Measurements from ENCODE around the gene LYSMD3.
"Not testable (repeated sequence)": the region's sequence is repeated elsewhere in the genome, so short reads cannot be mapped to it uniquely, and the experiment has no call there.

Gene LYSMD3

DNA sequence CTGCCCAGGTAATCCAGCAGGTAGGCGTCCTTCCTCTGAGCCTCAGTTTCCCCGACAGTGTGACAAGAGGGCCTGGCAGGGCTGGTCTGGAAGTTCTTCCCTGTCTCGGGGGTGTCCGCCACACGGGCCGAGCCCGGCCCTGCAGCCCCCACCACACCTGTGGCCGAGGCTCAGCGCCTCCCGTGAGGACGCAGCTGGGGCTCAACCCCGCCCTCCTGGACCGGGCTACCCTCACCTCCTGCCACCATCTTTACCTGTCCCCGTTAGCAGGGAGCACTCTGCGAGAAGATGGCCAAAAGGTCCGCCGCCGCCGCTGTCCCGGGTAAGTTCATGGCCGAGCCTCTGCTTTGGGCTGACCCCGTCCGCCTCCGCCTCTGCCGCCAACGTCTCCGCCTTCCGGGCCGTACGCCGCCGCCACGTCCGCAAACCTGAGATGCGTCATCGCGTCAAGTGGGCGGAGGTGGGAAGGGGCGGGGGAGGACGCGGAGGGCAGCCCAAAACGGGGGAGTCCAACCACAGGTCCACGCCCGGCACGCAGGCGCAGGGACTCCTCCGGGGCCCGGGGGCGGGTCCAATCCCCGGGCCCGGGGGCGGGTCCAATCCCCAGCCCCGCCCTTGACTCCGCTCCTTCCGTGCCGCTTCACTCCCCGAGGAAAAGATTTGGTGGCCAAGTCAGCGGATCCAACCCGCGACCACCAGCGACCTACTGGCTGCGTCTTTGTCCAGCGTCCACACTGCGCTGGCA lies at the start of gene LYSMD3:
TSS of gene LYSMD3 (minus strand) at position 391 of the 745 bp plus-strand sequence. CDS start 4,295 bp downstream, outside the sequence.
- DNase-seq (ENCODE audit: low read depth): peak; percentile 96

DNA sequence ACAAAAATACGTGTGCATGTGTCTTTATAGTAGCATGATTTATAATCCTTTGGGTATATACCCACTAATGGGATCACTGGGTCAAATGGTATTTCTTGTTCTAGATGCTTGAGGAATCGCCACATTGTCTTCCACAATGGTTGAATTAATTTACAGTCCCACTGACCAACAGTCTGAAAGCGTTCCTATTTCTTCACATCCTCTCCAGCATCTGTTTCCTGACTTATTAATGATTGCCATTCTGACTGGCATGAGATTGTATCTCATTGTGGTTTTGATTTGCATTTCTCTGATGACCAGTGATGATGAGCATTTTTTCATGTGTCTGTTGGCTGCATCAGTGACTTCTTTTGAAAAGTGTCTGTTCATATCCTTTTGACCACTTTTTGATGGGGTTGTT lies 47.2 kb upstream of the LYSMD3 start:
- DNase-seq (ENCODE audit: low read depth): not testable (repeated sequence)

DNA sequence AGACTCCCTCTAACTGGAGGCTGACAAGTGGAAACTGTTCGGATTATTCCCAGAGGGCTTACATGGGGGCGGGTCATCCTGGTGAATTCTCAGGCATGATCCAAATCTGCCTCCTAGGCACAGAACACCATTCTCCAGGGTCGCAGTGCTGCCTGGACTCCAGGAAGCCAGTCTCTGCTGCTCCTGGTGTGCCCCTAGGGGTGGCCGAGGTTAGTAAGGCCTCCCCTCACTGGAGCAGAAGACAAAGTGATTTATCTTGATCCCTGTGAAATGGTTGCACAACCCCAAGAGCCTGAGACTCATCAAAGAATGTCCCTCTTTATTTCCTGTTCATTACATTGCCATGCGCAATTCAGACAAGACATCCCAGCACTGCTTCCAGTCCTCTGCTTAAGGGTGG lies 46.3 kb upstream of the LYSMD3 start:
- DNase-seq (ENCODE audit: low read depth): no peak

DNA sequence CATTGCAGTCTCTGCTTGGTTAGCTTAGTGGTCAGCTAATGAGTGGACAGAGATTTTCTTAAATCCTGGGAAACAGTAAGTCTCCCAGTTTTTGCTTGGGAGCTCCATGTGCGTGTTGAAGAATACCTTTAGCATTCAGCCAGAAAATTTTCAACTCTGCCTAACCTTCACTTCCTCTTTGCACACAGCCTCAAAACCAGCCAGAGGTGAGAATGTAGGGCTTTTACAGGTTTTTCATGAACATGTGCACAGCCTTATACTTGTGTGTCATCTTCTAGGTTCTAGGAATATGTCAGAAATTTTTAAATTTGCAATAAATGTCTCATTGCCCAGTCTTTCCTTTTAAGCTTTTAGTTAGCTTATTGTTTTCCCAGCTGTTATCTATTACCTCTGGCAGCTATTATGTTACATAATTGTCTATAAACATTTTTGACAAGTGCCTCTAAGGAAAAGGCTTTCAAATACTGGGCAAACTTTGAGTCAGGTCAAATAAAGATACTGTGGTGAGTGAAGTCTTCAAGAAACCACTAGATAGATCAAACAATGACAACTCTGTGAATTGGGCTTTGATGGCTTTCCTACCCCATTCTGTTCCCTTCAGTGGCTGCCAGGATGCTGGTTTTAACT lies 41.9 kb upstream of the LYSMD3 start:
- no peak for DNase-seq (ENCODE audit: low read depth)

DNA sequence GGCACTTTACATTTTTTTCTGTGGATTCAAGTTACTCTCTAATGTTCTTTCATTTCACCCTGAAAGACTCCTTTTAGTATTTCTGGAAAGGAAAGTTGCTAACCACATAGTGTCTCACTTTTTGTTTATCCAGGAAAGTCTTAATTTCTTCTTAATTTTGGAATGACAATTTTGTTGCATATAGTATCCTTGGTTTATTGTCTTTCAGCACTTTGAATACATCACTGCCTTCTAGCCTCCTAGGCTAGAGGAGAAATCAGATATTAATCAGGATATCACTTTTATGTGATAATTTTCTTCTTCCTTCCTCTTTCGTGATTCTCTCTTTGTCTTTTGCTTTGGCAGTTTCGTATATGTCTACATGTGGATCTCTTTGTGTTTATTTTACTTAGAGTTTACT lies 40.6 kb upstream of the LYSMD3 start:
- DNase-seq (ENCODE audit: low read depth): no peak

DNA sequence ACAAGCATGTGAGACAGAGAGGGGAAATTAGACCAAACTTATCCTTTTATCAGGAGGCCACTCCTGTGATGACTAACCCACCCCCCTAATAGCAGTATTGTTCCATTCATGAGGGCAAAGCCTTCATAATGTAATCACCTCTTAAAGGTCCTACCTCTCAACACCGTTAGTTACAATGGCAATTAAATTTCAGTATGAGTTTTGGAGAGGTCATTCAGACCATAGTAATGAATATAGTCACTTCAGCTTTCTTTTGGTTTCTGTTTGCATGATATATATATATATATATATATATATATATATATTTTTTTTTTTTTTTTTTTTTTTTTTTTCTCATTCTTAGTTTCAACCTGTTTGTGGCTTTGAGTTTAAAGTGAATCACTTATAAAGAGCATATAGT lies 39.7 kb upstream of the LYSMD3 start:
- DNase-seq (ENCODE audit: low read depth): no peak

DNA sequence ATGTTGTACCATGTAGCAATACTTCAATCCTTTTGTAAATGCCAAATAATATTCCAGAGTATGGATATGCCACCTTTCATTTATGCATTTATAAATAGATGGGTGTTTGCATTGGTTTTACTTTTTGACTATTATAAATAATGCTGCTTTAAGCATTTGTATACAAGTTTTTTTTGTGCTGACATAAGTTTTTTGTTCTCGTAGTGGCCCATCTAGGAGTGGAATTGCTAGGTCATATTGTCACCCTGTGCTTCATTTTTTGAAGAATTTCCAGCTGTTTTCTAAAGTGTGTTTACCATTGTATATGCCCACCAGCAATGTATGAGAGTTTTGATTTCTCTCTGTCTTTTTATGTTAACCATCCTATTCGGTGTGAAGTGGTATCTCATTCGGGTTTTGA lies 36.1 kb upstream of the LYSMD3 start:
- no peak for DNase-seq (ENCODE audit: low read depth)

DNA sequence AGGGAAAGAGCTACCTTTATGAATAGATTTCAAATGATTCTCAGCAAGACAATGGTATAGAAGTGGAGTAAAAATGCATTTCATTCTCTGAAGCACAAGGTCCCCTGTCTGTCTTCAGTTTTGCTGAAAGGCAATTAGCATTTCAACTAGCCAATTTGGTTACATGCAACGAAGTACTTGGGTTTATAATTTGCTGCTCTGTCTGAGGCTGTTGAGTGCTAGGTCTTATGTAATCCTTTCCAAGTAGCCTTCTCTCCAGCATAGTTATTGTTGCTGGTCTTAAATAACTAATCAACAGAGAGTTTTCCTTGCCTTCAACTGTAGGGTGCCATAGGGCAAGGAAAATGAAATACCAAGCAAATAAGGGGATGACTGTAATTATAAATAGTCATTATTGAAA lies 33.7 kb upstream of the LYSMD3 start:
- no peak for DNase-seq (ENCODE audit: low read depth)

DNA sequence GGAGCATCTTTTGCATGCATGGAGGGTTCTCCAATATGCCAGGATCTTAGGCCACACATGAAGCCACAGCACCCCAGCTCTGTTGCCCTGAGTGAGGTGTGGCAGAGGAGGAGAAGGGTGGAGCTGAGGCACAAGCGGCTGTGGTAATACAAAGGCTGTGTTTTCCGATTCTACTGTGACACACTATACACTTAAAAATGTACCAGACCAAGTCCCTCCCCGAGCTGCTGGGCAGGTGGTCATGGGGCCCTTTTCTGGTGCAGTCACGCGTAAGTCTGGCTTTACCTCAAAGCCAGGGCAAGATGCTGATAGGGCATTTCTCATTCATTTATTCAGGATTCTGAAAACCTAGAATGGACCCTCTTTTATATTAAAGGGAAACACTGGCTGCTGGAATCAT lies 33.0 kb upstream of the LYSMD3 start:
- DNase-seq (ENCODE audit: low read depth): no peak

DNA sequence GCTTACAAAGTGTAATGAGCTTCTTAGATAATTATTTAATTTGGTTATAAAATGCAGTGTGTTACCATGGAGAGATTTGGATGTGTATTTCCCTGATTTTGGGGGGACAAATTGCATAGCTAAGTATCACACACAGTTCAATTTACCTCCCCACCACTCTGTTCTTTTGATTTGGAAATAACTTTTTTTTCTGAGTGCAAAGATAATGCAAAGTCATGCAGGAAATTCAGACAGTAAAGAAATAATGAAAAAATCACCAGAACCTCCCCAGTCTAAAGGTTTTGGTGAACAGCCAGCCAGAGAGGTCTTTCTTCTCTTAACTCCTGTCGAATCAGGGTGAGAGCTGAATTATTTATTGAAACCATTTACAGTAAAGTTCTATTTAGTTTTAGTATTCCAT lies 32.4 kb upstream of the LYSMD3 start:
- DNase-seq (ENCODE audit: low read depth): no peak

DNA sequence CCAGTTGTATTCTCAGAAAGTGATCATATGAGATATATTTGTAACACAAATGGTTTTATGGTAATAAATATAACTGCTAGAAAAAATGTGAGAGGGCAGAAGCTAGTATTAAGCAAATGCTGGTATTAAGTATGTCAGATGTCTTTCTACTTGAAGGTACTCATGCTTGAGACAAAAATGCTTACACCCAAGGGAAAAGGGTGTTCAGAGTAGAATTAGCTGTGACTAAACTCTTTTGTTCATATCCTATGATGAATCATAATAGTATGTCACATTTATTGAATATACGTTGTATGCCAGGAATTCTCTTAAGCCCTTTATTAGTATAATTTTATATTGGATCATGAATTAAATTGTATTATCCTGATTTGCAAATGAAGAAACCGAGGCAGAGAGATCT lies 31.4 kb upstream of the LYSMD3 start:
- no peak for DNase-seq (ENCODE audit: low read depth)

DNA sequence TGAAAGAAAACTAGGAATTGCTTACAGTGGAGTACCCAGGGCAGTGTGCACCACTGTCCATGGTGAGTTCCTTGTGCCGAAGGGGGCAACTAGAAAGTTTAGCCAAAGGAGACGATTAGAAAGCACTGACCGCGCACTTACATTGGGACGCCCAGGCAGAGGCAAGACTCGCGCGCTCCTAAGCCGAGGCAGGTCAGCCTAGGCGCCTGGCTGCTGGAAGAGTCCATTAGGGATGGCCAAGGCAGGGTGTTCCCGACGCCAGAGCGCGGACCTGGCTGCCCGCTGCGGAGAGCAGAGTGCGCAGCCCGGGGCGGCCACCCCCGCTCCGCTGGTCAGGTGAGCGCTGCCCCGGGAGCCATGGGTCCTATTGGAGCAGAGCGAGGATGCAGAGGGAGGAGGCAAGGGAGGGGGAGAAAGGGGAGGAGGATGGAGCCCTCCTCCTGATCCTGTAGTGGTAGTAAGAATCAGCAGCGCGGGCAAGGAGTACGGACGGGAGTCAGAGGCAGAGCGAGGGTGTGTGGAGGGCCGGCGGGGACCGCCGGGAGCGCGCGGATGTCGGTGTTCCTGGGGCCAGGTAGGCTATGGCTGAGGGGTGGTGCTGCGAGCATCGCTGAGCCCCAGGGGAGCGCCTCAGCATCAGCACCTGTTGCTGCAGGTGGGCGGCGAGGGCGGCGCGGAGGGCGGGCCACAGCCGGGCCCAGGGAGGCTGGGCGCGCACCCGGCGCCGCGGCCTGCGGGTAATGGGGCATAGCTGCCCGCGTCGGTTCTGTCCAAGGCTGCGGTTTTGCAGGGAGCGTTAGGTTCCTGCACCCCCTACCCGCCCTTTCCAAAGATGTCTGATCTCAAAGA lies 29.2 kb upstream of the LYSMD3 start, which contains the start of gene ADGRV1:
TSS of gene ADGRV1 (plus strand) at position 454 of the 849 bp plus-strand sequence. CDS start at position 553, 99 bp downstream.
- DNase-seq (ENCODE audit: low read depth): no peak

DNA sequence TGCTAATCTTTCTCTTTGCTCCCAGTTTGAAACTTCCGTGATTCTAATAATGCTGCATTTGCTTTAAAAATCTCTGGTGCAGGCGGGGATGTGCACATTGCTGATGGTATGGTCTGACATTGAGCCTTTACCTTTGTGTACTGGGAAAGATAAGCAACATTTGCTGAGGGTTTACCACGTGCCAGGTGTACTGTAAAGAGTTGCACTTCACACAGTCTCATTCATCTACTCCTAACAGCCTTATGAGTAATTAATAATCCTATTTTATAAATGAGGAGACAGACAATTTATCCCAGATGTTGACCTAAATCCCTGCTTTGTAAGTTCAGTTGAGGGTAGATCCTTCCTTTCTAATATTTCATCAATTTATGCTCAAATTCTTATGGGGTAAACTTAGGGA lies 28.5 kb upstream of the LYSMD3 start:
- no peak for DNase-seq (ENCODE audit: low read depth)

DNA sequence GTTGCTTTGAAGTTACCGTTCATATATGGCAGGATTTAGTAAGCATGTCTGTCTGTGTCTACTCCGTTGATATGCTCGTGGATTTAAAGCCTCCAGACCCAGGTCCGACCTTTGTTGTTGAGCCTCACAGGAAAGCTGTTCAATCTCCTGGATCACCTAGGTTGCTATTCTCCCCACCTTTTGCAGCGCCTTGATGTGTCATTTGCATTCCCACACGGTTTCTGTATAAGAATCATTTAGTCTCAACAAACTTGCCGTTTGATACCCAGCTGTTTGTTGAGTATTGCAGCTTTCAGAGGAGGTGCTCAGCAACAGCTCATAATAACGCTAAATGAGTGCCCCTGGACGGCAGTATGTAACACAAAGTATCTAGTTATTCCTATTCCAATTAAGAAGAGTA lies 28.0 kb upstream of the LYSMD3 start:
- DNase-seq (ENCODE audit: low read depth): no peak

DNA sequence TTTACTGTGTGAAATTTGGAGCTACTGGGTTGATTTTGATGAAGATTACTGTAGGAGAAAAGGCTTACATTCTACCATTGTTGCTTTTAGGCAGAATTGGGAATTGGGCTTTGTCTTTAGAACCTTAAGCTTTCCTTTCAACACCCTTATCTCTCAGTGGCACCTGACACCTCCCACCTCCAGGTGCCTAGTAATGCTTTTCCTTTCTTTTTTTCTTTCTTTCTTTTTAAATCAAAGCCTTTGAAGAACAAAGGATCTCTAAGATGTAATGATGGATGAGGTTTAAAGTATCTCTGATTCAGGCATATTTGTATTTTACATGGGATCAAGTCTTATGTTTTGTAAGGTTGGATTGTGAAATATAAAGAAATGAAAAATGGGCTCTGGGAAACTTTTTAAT lies 26.3 kb upstream of the LYSMD3 start:
- DNase-seq (ENCODE audit: low read depth): no peak

DNA sequence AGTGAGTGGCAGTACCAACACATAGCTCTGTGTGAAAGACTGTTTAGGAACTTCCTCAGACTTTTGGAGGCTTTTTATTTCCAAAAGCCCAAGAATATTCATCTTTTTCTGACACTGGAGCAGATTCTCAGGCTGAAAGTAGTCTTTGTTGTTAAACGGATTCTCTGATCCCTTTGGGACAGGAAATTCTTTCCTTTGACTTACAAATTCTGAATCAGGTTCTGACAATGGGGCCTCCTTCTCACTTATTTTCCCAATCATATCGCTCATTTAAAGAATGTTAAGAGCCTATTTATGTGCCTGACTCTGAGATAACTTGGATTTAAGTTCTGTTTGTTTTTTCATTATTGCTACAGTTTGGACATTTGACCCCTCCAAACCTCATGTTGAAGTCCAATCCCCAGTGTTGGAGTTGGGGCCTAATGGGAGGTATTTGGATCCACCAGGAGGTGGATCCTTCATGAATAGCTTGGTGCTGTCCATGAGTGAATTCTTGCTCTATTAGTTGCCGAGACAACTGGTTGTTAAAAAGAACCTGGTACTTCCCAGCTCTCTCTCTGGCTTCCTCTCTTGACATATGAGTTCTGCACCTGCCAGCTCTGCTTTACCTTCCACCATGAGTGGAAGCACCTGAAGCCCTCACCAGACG lies 25.1 kb upstream of the LYSMD3 start:
- DNase-seq (ENCODE audit: low read depth): no peak

DNA sequence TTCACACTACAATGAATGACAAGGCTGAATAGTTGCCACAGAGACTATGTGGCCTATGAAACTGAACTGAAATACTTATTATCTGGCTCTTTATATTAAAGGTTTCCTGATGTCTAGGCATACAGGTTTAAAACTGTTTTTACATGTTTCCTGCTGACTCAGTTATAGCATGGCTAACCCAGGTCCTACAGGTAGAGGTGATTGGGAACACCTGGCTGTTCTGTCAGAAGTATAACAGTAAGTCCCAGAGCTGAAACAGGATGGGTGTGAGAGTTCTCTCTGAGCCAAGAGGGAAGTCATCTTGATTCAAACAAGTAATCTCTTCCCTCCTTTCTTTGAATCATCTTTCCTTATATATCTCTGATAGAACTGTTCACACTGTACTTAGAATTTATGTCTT lies 24.3 kb upstream of the LYSMD3 start:
- DNase-seq (ENCODE audit: low read depth): no peak

DNA sequence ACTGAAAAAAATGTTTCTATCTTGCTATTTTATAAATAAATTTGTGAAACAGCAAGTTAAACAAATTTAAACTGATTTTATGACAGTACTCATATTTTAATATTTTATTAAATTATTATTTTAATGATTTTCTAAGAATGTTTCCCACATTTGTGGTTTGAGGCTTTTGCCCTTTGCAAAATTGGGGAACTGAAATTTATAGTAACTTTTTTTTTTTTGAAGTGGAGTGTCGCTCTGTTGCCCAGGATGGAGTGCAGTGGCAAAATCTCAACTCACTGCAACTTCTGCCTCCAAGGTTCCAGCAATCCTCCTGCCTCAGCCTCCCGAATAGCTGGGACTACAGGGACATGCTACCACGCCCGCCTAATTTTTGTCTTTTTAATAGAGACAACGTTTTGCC lies 22.0 kb upstream of the LYSMD3 start:
- no peak for DNase-seq (ENCODE audit: low read depth)

DNA sequence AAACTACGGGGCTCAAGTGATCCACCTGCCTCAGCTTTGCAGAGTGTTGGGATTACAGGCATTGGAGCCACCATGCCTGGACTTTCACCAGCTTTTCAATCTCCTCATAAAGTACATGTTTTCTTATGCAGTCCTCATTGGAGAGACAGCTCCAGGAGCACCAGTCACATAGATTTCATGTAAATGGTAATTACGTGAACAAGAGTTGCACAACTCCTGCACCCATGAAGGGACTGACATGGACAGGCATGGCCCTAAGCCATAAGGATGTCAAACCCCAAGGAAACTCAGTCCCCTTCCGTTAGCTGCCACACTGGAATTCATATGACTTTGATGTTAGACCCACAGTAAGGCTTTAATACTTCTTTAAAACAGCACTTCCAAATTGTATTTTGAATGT lies 21.6 kb upstream of the LYSMD3 start:
- no peak for DNase-seq (ENCODE audit: low read depth)

DNA sequence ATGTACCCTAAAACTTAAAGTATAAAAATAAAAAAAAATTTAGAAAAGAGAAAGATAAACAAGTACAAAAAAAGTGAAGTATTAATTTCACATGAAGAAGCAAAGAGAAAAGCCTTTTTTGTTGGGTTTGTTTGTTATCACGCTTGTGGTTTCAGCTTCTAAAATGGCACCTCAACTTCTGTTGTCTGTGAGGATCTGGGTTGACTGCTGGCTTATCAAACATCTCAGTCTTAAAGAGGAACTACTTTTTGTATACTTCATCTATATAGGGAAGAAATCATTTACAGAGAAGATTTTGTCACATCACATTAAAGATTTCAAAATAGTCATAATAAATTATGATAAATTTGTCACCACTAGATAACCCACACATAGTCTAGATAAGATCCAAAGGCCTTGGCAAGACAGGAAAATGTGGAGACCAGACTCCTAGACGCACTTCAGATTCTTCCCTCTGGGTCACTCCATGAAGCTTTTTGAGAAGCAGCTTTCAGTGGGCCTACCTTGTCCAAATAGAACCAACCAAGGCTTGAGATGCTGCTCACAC lies 20.4 kb upstream of the LYSMD3 start:
- no peak for DNase-seq (ENCODE audit: low read depth)

DNA sequence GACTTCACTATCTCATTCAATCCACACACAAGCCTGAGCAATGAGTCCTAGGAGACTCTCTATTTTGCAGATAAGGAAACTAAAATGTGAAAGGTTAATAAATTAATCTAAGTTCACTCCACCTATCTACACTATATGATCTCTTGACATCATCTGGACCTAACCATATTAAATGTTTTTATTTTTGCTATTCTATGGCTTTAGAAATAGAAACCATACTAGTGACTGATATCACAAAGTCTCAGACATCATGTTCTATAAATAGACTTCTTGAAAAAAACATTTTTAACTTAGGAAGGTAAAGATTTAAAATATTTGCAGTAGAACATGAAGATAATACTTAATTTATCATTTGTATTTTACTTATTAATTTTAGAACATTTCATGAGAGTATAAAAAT lies 19.8 kb upstream of the LYSMD3 start:
- no peak for DNase-seq (ENCODE audit: low read depth)

DNA sequence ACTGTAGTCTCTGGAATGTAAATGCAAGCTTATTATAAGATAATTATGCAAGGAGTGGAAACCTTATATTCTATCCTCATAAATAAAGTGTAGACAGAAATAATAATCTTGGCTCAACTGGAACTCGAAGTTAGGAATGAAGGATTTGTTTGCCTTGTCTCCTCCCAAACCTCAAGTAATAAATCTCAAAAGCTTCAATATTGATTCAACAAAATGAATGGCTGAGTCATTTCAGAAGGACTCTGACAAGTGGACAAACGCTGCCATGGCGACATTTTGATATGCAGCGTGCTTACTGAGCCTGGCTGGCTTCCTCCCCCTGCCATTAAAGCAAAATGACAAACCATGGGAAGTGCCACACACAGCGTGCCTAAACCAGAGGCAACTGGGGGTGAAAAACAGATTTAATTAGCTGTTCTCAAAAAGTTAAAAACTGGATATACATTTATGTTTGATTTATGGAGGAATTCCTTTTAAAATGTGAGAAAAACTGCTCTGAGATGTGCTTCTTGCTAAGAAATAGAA lies 18.7 kb upstream of the LYSMD3 start:
- DNase-seq (ENCODE audit: low read depth): no peak

Data from activated T-helper 1 cell treated with Interleukin-2 at 50 U/mL for 16 hours (primary cell).